ENCODE measurements around the gene RPS6KA4. TPM values are rescaled to one million over a fixed set of nuclear protein-coding genes. Genes with fewer than 3 reads are reported as not detected.

RPS6KA4 gene
- total RNA-seq, 1 donor from 2014 or later: 12.7 TPM

- H3K79me2 ChIP-seq (ENCODE audit: low read depth): no peaks in the 10 kb centered on the region
- Mint-ChIP-seq H3K36me3 (no peaks in the 10 kb centered on the region), H3K4me3 (no peak overlapping the region), H3K27me3 (ENCODE audit: insufficient read depth, low read depth) (peaks cover 4% of the 10 kb centered on the region), H3K9me3 (no peaks in the 10 kb centered on the region), H3K27ac (no peak overlapping the region), H3K4me1 (peaks cover 25% of the 10 kb centered on the region)
- peaks cover 3% of the 10 kb centered on the region for H3F3A ChIP-seq (ENCODE audit: low read depth)
- no peaks in the 10 kb centered on the region for H3K9me3 ChIP-seq (ENCODE audit: low read depth)
- H3K36me3 ChIP-seq: no peaks in the 10 kb centered on the region
- no peak overlapping the region for H3K4me3 ChIP-seq
- no peak overlapping the region for H3K4me2 ChIP-seq
- no peak overlapping the region for H2AFZ ChIP-seq (replicated peaks)
- no peak overlapping the region for H3K9ac ChIP-seq
- no peak overlapping the region for H3K27ac ChIP-seq
- peaks cover 7% of the 10 kb centered on the region for H3K4me1 ChIP-seq
- DNase-seq (ENCODE audit: low spot score): peak; percentile 40
- H4K20me1 ChIP-seq (ENCODE audit: low read depth): no peaks in the 10 kb centered on the region
- no peak for TF ChIP-seq EZH2 (IDR thresholded peaks at IDR 0.05)
- TF ChIP-seq EZH2phosphoT487 (IDR thresholded peaks at IDR 0.05): no peak
- TF ChIP-seq CTCF (IDR thresholded peaks at IDR 0.05): no peak
- no peaks in the 10 kb centered on the region for H3K27me3 ChIP-seq
These were observed 10.5 kb upstream of the RPS6KA4 start for GRCh38 chr11:64348383-64349024.

GRCh38 chr11:64349025-64349387 is 10.0 kb upstream of the RPS6KA4 start:
- H3K79me2 ChIP-seq (ENCODE audit: low read depth): no peaks in the 10 kb centered on the region
- H3K9me3 Mint-ChIP-seq: no peaks in the 10 kb centered on the region
- H3K4me1 Mint-ChIP-seq: peaks cover 25% of the 10 kb centered on the region
- H3K9me3 ChIP-seq (ENCODE audit: low read depth): no peaks in the 10 kb centered on the region
- H2AFZ ChIP-seq (replicated peaks): no peak overlapping the region
- H3K9ac ChIP-seq: no peak overlapping the region
- H3K36me3 Mint-ChIP-seq: no peaks in the 10 kb centered on the region
- peaks cover 4% of the 10 kb centered on the region for H3K27me3 Mint-ChIP-seq (ENCODE audit: insufficient read depth, low read depth)
- no peak overlapping the region for H3K4me3 Mint-ChIP-seq
- no peak overlapping the region for H3K4me3 ChIP-seq
- peaks cover 7% of the 10 kb centered on the region for H3K4me1 ChIP-seq
- no peak for TF ChIP-seq EZH2 (IDR thresholded peaks at IDR 0.05)
- TF ChIP-seq CTCF (IDR thresholded peaks at IDR 0.05): no peak
- no peak for TF ChIP-seq EZH2phosphoT487 (IDR thresholded peaks at IDR 0.05)
- DNase-seq (ENCODE audit: low spot score): no peak
- H3K27ac Mint-ChIP-seq: no peak overlapping the region
- no peak overlapping the region for H3K4me2 ChIP-seq
- peaks cover 3% of the 10 kb centered on the region for H3F3A ChIP-seq (ENCODE audit: low read depth)
- H4K20me1 ChIP-seq (ENCODE audit: low read depth): no peaks in the 10 kb centered on the region
- H3K27me3 ChIP-seq: no peaks in the 10 kb centered on the region
- no peak overlapping the region for H3K27ac ChIP-seq
- H3K36me3 ChIP-seq: no peaks in the 10 kb centered on the region

GRCh38 chr11:64349404-64349803 is 9.6 kb upstream of the RPS6KA4 start:
- Histone ChIP-seq H3K9me3 (ENCODE audit: low read depth) (no peaks in the 10 kb centered on the region), H3F3A (ENCODE audit: low read depth) (peaks cover 3% of the 10 kb centered on the region), H3K9ac (no peak overlapping the region), H2AFZ (replicated peaks) (no peak overlapping the region), H3K36me3 (no peaks in the 10 kb centered on the region), H3K4me1 (peaks cover 7% of the 10 kb centered on the region), H3K27me3 (no peaks in the 10 kb centered on the region), H3K27ac (no peak overlapping the region), H3K4me2 (no peak overlapping the region), H3K79me2 (ENCODE audit: low read depth) (no peaks in the 10 kb centered on the region), H3K4me3 (no peak overlapping the region), H4K20me1 (ENCODE audit: low read depth) (no peaks in the 10 kb centered on the region)
- peaks cover 25% of the 10 kb centered on the region for H3K4me1 Mint-ChIP-seq
- no peak for DNase-seq (ENCODE audit: low spot score)
- no peaks in the 10 kb centered on the region for H3K9me3 Mint-ChIP-seq
- TF ChIP-seq EZH2phosphoT487 (IDR thresholded peaks at IDR 0.05) (no peak), CTCF (IDR thresholded peaks at IDR 0.05) (no peak), EZH2 (IDR thresholded peaks at IDR 0.05) (no peak)
- no peaks in the 10 kb centered on the region for H3K36me3 Mint-ChIP-seq
- H3K27me3 Mint-ChIP-seq (ENCODE audit: insufficient read depth, low read depth): peaks cover 4% of the 10 kb centered on the region
- H3K4me3 Mint-ChIP-seq: no peak overlapping the region
- H3K27ac Mint-ChIP-seq: no peak overlapping the region
